Measurements from ENCODE around the gene LYSMD2. TPM values are rescaled to one million over a fixed set of nuclear protein-coding genes. Genes with fewer than 3 reads are reported as not detected.
A peak's percentile ranks its signal among the peaks of the same experiment; 100 is the strongest.

LYSMD2 gene
- total RNA-seq, 1 donor from 2014 or later = 4.2 TPM

DNA sequence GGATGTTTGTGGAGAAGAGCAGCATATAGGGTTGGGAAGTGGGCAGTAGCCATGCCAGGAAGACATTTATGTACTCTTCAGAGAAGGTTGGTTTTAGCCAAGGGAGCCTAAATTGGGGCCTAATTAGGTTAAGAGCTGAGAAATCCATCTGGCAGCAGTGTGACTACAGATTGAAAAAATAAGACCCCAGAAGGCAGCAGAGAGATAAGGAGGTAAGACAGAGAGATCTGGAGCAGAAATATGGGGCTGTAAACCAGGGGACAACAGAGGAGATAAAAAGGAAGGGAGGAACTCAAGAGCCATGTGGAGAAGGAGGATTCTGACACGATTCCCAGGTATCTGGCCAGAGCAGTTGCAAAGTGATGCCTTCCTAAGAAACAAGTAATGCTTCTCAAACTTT, 23.3 kb downstream of the LYSMD2 start:
- Histone ChIP-seq H3K27me3 (ENCODE audit: control insufficient read depth, insufficient read depth, low read length) (no peaks in the 10 kb centered on the region), H3K4me3 (ENCODE audit: low read depth, low read length) (no peak overlapping the region), H3K36me3 (ENCODE audit: control insufficient read depth, insufficient read depth, low read length) (no peaks in the 10 kb centered on the region)
- DNase-seq (ENCODE audit: low read depth) = no peak
- FAIRE-seq = no peak
- TF ChIP-seq, protein P1, sequence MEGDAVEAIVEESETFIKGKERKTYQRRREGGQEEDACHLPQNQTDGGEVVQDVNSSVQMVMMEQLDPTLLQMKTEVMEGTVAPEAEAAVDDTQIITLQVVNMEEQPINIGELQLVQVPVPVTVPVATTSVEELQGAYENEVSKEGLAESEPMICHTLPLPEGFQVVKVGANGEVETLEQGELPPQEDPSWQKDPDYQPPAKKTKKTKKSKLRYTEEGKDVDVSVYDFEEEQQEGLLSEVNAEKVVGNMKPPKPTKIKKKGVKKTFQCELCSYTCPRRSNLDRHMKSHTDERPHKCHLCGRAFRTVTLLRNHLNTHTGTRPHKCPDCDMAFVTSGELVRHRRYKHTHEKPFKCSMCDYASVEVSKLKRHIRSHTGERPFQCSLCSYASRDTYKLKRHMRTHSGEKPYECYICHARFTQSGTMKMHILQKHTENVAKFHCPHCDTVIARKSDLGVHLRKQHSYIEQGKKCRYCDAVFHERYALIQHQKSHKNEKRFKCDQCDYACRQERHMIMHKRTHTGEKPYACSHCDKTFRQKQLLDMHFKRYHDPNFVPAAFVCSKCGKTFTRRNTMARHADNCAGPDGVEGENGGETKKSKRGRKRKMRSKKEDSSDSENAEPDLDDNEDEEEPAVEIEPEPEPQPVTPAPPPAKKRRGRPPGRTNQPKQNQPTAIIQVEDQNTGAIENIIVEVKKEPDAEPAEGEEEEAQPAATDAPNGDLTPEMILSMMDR (IDR thresholded peaks at IDR 0.05; ENCODE audit: insufficient read depth, low read length, severe bottlenecking) = no peak

DNA sequence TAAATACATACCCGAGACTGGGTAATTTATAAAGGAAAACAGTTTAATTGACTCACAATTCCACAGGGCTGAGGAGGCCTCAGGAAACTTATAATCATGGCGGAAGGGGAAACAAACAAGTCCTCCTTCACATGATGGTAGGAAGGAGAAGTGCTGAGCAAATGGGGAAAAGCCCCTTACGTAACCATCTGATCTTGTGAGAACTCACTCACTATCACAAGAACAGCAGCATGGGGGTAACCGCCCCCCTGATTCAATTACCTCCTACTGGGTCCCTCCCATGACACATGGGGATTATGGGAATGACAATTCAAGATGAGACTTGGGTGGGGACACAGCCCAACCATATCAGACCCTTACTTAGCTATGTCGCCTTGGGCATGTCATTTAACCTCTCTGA, 28.4 kb downstream of the LYSMD2 start:
- FAIRE-seq = no peak
- Histone ChIP-seq H3K27me3 (ENCODE audit: control insufficient read depth, insufficient read depth, low read length) (peaks cover 1% of the 10 kb centered on the region), H3K4me3 (ENCODE audit: low read depth, low read length) (no peak overlapping the region), H3K36me3 (ENCODE audit: control insufficient read depth, insufficient read depth, low read length) (no peaks in the 10 kb centered on the region)
- TF ChIP-seq, protein P1 (IDR thresholded peaks at IDR 0.05; ENCODE audit: insufficient read depth, low read length, severe bottlenecking) = no peak
- no peak for DNase-seq (ENCODE audit: low read depth)

DNA sequence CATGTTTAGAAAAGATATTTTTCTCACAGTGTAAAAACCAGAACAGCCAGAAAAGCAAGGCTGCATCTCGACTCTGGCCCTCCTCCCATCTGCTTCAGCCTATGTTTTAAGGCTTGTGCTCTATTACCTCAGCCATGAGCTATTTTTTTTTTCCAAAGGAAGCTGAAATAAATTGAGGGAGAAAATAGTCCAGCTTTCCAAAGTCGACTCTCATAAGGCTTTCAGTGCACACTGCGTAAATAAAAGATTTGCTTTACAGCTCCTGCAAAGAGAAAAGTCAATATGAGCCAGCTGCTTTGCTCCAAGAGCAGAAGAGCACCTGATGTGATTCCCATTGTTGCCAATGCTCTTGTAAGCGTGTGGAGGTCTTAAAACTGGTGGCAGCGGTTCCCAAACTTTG, 29.4 kb downstream of the LYSMD2 start:
- no peak overlapping the region for H3K4me3 ChIP-seq (ENCODE audit: low read depth, low read length)
- FAIRE-seq (no peak), DNase-seq (ENCODE audit: low read depth) (no peak)
- TF ChIP-seq, protein P1 (IDR thresholded peaks at IDR 0.05; ENCODE audit: insufficient read depth, low read length, severe bottlenecking) = no peak
- no peaks in the 10 kb centered on the region for H3K36me3 ChIP-seq (ENCODE audit: control insufficient read depth, insufficient read depth, low read length)
- peaks cover 1% of the 10 kb centered on the region for H3K27me3 ChIP-seq (ENCODE audit: control insufficient read depth, insufficient read depth, low read length)

DNA sequence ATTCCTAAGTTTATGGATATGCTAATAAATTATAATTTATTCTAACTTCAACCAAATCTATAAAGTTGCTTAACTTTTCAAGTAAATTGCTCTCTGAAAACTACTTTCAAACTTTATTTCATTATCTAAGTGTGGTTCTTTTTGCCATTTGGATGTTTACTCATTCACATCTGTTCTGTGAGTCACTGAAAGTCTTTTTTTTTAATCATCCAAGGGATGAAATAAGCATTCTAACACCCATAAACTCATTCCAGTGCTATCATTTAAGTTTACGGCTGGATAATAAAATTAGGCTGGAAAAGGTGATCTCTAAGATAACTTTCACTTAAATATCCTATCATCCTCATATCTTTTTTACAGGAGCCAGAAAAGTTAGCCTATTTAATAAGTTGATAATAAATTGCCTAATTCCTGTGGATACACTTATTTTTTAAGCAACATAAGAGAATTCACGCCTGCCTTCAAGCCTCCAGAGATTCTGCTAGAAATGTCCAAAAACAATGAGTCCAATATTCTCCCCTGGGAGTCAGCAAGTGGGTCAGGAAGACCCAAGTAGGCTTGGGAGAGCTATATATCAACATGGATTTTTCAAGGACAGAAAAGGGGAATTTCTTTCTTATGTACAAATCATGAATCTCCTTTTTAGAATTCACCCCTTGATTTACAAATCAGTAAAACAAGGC, 30.4 kb downstream of the LYSMD2 start:
- TF ChIP-seq, protein P1 (IDR thresholded peaks at IDR 0.05; ENCODE audit: insufficient read depth, low read length, severe bottlenecking) = no peak
- Histone ChIP-seq H3K27me3 (ENCODE audit: control insufficient read depth, insufficient read depth, low read length) (peaks cover 3% of the 10 kb centered on the region), H3K4me3 (ENCODE audit: low read depth, low read length) (no peak overlapping the region), H3K36me3 (ENCODE audit: control insufficient read depth, insufficient read depth, low read length) (no peaks in the 10 kb centered on the region)
- DNase-seq (ENCODE audit: low read depth) (peak; percentile 27), FAIRE-seq (no peak)

DNA sequence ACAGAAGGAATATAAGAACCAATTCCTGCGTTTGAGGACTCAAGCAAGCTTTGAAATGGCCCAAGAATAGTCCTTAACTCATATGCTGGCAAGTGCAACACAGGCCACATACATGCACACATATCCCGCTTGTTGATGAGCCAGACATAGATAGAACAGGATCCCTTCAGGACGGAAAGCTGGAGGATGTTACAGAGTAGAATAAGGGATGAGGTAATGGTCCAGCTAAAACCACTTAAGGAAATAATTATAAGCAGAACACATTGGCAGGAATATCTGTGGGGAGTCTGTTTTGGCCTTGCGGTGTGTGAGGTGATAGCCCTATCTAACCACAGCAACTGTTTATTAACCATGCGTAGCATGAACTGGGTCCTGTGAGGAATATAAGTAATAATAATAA, 31.2 kb downstream of the LYSMD2 start:
- H3K4me3 ChIP-seq (ENCODE audit: low read depth, low read length) = no peak overlapping the region
- TF ChIP-seq, protein P1 (IDR thresholded peaks at IDR 0.05; ENCODE audit: insufficient read depth, low read length, severe bottlenecking) = no peak
- DNase-seq (ENCODE audit: low read depth) (no peak), FAIRE-seq (no peak)
- H3K27me3 ChIP-seq (ENCODE audit: control insufficient read depth, insufficient read depth, low read length) = peaks cover 3% of the 10 kb centered on the region
- no peaks in the 10 kb centered on the region for H3K36me3 ChIP-seq (ENCODE audit: control insufficient read depth, insufficient read depth, low read length)

DNA sequence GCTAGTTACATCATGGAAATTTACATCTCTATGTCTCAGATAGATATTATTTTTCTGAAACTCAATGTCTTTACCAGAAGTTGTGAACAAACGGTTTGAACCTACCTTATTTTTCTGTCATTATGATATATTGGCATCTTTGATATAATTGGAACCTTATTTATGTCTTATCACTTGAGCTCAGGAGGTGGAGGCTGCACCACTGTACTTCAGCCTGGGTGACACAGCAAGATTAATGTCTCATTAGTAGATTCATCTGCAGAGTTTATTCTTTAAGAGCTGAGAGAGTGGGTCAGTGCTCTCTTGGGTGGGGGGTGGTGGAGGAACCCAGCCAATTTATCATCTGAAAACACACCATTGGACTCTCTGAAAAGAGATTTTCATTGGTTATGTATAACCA, 34.7 kb downstream of the LYSMD2 start:
- H3K4me3 ChIP-seq (ENCODE audit: low read depth, low read length) = no peak overlapping the region
- peaks cover 5% of the 10 kb centered on the region for H3K27me3 ChIP-seq (ENCODE audit: control insufficient read depth, insufficient read depth, low read length)
- H3K36me3 ChIP-seq (ENCODE audit: control insufficient read depth, insufficient read depth, low read length) = no peaks in the 10 kb centered on the region
- FAIRE-seq (no peak), DNase-seq (ENCODE audit: low read depth) (no peak)
- TF ChIP-seq, protein P1 (IDR thresholded peaks at IDR 0.05; ENCODE audit: insufficient read depth, low read length, severe bottlenecking) = no peak

Data from bronchial epithelial cell (primary cell).